GM12878 (cell line): Measurements from ENCODE around the gene TIE1. TPM values are rescaled to one million over a fixed set of nuclear protein-coding genes. Genes with fewer than 3 reads are reported as not detected.

Source experiments
- ATAC-seq: fragments of 200-7000 bp; cut with Tn5 transposase; 3 replicates; pipeline ENCODE4 v1.9.1; 2020; ENCODE audit warnings: mild to moderate bottlenecking, moderate library complexity
- BruUV-seq: library from RNA; stranded (reverse); fragments of 400-500 nt; replicated peaks from 2 replicates; lab custom pipeline; 2021; lab: Mats Ljungman, UMichigan
- CTCF ChIA-PET: fragments of 300-600 bp; sonication (Branson Sonifier 250); formaldehyde crosslinking; extraction: SDS; loops from one replicate; lab custom pipeline; 2021; ENCODE audit warnings: inconsistent platforms; lab: Yijun Ruan, JAX
- POLR2A ChIA-PET: fragments of 350-600 bp; formaldehyde crosslinking; extraction: SDS; loops from one replicate; lab custom pipeline; 2021; ENCODE audit warnings: inconsistent platforms; lab: Charles Lee
- RAD21 ChIA-PET: fragments of 300-600 bp; sonication (Branson Sonifier 250); formaldehyde crosslinking; loops from one replicate; lab custom pipeline; 2023; ENCODE audit warnings: antibody characterized with exemption; ENCODE audit not compliant: unreplicated experiment; lab: Charles Lee
- SMC1A ChIA-PET: fragments of 300-600 bp; sonication (Branson Sonifier 250); formaldehyde crosslinking; loops from one replicate; lab custom pipeline; 2023; ENCODE audit not compliant: unreplicated experiment, uncharacterized antibody; lab: Charles Lee
- DNase-seq: peaks from one replicate; pipeline ENCODE4 v3.0.0-alpha.2; 2011; ENCODE audit warnings: low read depth, low spot score
- FAIRE-seq: peaks from 3 replicates; lab custom pipeline; 2011; peaks lifted over from hg19 to GRCh38; lab: Jason Lieb, UNC
- H2AFZ ChIP-seq: 2 replicates; pipeline ENCODE4 v1.6.0; 2011; ENCODE audit warnings: low read depth, low read length, control low read depth; ENCODE audit not compliant: control insufficient read depth
- H3K27ac ChIP-seq: 2 replicates; pipeline ENCODE4 v1.5.1; 2011; ENCODE audit warnings: control low read depth; ENCODE audit not compliant: control insufficient read depth, insufficient read depth
- H3K27me3 ChIP-seq, 2 experiments: replicated peaks in 1 of 2; 2 replicates each; pipeline versions ENCODE4 v1.6.0 to v1.6.1; 2011; ENCODE audit warnings: low read length in 1 of 2; ENCODE audit not compliant: control insufficient read depth in 2 of 2, insufficient read depth in 2 of 2
- H3K36me3 ChIP-seq, 2 experiments: 2 replicates each; pipeline ENCODE4 v1.5.1; 2011; ENCODE audit warnings: low read length in 1 of 2; ENCODE audit not compliant: control insufficient read depth in 2 of 2, insufficient read depth in 2 of 2
- H3K4me1 ChIP-seq: 2 replicates; pipeline ENCODE4 v1.6.1; 2011; ENCODE audit warnings: mild to moderate bottlenecking, low read length, moderate library complexity, mixed read lengths; ENCODE audit not compliant: control insufficient read depth, insufficient read depth
- H3K4me2 ChIP-seq: 2 replicates; pipeline ENCODE4 v1.6.0; 2011; ENCODE audit warnings: control low read depth; ENCODE audit not compliant: control insufficient read depth, insufficient read depth
- H3K4me3 ChIP-seq: fragments of 200-600 bp; sonication (generic); 2 replicates; pipeline ENCODE4 v1.5.1; 2016
- H3K79me2 ChIP-seq: 2 replicates; pipeline ENCODE4 v1.6.0; 2011; ENCODE audit warnings: low read length; ENCODE audit not compliant: control insufficient read depth, insufficient read depth
- H3K9ac ChIP-seq: 2 replicates; pipeline ENCODE4 v1.8.0; 2011; ENCODE audit warnings: low read length, control low read depth, mixed read lengths; ENCODE audit not compliant: control insufficient read depth, insufficient read depth
- H3K9me3 ChIP-seq: replicated peaks from 3 replicates; pipeline ENCODE4 v1.5.1; 2011; ENCODE audit warnings: mild to moderate bottlenecking, low read length; ENCODE audit not compliant: control insufficient read depth, insufficient read depth
- H4K20me1 ChIP-seq: 2 replicates; pipeline ENCODE4 v1.6.0; 2011; ENCODE audit not compliant: control insufficient read depth, insufficient read depth
- STAT1 ChIP-seq: fragments of 450-650 bp; conservative IDR thresholded peaks from 2 replicates; pipeline ENCODE4 v1.6.1; 2014; ENCODE audit warnings: antibody characterized with exemption, mild to moderate bottlenecking
- ZNF622 ChIP-seq: fragments of 450-650 bp; IDR thresholded peaks from 2 replicates; pipeline ENCODE4 v1.6.1; 2017; ENCODE audit warnings: mild to moderate bottlenecking, inconsistent platforms
- WGBS: methylation state at CpG from one replicate; pipeline ENCODE4 v1.1.6; 2016; ENCODE audit warnings: low lambda C conversion rate; ENCODE audit not compliant: insufficient replicate concordance, insufficient coverage; ENCODE audit errors: missing lambda C conversion rate; 5-methylcytosine and 5-hydroxymethylcytosine counted together
- in situ Hi-C: fragments of 300-500 bp; cut with MboI; formaldehyde crosslinking; loops from 9 replicates; pipeline ENCODE4 v1.14.3; 2018; ENCODE audit warnings: mixed read lengths
- intact Hi-C: fragments of 100-400 bp; cut with micrococcal nuclease; formaldehyde crosslinking; loops from one replicate; pipeline ENCODE4 v1.14.2; 2022; ENCODE audit not compliant: unreplicated experiment
- polyA plus RNA-seq, 11 experiments: library from polyadenylated mRNA; depleted of rRNA in 4 of 11; unstranded in 6 of 11; stranded (reverse) in 5 of 11; fragments of >200 nt; fragmentation: Nextera tagmentation in 4 of 11; fragmentation: Illumina TruSeq in 1 of 11; extraction: Ambion mirVana in 4 of 11; extraction: Trizol in 1 of 11; gene quantifications; 1 replicate in 1 of 11; 2 replicates in 10 of 11; pipeline versions ENCODE4 v1.2.1 to v1.2.3, GENCODE V29; 2011 to 2016; ENCODE audit warnings: inconsistent platforms in 2 of 11, missing spikeins in 2 of 11, low read depth in 1 of 11
- total RNA-seq, 4 experiments: library from RNA; depleted of rRNA in 3 of 4; stranded (reverse); fragments of >200 nt in 3 of 4; fragmentation: Illumina TruSeq in 1 of 4; extraction: Trizol in 1 of 4; gene quantifications; 2 replicates each; pipeline versions ENCODE4 v1.2.1 to v1.2.3, GENCODE V29; 2013 to 2021
- TF ChIP-seq, protein P1 (sequence below): fragments of 450-650 bp; IDR thresholded peaks from 2 replicates; pipeline ENCODE4 v1.6.1; 2017; ENCODE audit warnings: mild to moderate bottlenecking, moderate library complexity

Gene TIE1
- total and polyA plus RNA-seq, 10 of the 15 experiments (the other 5 are each of a cell fraction or from before 2014, with no cell fraction given), result 0.26 to 3.9 (median 1.3) TPM

DNA sequence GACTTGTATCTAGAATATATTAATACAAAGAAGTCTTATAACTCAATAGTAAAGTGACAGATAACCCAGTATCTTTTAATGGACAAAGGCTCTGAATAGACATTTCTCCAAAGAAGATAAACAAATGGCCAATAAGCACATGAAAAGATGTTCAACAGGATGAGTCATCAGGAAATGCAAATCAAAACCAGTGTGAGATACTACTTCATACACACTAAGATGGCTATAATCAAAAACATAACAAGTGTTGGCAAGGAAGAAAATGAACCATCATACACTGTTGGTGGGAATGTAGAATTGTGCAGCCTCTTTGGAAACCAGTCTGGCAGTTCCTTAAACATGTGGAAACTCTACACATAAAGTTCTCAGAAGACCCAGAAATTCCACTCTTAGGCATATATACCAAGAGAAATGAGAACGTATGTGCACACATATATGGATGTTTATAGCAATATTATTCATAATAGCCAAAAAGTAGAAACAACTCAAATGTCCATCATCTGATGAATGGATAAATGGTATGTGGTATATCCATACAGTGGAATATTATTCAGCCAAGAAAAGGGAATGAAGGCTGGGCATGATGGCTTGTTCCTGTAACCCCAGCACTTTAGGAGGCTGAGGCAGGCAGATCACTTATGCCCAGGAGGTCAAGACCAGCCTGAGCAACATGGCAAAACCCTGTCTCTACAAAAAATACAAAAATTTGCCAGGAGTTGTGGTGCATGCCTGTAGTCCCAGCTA is 26.9 kb downstream of the TIE1 start:
- H3K4me2 ChIP-seq, result no peak overlapping the region
- WGBS, result 100% methylated on average over 1 of the region's 1 CpG
- no peak overlapping the region for H2AFZ ChIP-seq
- ChIA-PET CTCF (no interaction called here), POLR2A (no interaction called here), RAD21 (no interaction called here), SMC1A (no interaction called here)
- BruUV-seq, result no TSS peak
- H3K9ac ChIP-seq, result no peak overlapping the region
- FAIRE-seq (no peak), ATAC-seq (no peak), DNase-seq (no peak)
- intact Hi-C loops (no loop called here), in situ Hi-C loops (no loop called here)
- H3K27ac ChIP-seq, result no peak overlapping the region
- H3K36me3 ChIP-seq, result no peaks in the 10 kb centered on the region
- TF ChIP-seq STAT1 (no peak), ZNF622 (no peak)
- TF ChIP-seq, protein P1, sequence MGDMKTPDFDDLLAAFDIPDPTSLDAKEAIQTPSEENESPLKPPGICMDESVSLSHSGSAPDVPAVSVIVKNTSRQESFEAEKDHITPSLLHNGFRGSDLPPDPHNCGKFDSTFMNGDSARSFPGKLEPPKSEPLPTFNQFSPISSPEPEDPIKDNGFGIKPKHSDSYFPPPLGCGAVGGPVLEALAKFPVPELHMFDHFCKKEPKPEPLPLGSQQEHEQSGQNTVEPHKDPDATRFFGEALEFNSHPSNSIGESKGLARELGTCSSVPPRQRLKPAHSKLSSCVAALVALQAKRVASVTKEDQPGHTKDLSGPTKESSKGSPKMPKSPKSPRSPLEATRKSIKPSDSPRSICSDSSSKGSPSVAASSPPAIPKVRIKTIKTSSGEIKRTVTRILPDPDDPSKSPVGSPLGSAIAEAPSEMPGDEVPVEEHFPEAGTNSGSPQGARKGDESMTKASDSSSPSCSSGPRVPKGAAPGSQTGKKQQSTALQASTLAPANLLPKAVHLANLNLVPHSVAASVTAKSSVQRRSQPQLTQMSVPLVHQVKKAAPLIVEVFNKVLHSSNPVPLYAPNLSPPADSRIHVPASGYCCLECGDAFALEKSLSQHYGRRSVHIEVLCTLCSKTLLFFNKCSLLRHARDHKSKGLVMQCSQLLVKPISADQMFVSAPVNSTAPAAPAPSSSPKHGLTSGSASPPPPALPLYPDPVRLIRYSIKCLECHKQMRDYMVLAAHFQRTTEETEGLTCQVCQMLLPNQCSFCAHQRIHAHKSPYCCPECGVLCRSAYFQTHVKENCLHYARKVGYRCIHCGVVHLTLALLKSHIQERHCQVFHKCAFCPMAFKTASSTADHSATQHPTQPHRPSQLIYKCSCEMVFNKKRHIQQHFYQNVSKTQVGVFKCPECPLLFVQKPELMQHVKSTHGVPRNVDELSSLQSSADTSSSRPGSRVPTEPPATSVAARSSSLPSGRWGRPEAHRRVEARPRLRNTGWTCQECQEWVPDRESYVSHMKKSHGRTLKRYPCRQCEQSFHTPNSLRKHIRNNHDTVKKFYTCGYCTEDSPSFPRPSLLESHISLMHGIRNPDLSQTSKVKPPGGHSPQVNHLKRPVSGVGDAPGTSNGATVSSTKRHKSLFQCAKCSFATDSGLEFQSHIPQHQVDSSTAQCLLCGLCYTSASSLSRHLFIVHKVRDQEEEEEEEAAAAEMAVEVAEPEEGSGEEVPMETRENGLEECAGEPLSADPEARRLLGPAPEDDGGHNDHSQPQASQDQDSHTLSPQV, result no peak
- no peaks in the 10 kb centered on the region for H3K27me3 ChIP-seq
- no peak overlapping the region for H3K4me3 ChIP-seq
- H3K9me3 ChIP-seq, result no peaks in the 10 kb centered on the region; the same call in 1 of the 3 replicates
- H3K4me1 ChIP-seq, result no peaks in the 10 kb centered on the region
- H4K20me1 ChIP-seq, result no peaks in the 10 kb centered on the region
- no peaks in the 10 kb centered on the region for H3K79me2 ChIP-seq
